Testis (tissue), 2 donors: Measurements from ENCODE around the gene ECHS1.

ENCODE experiments used
- CTCF ChIP-seq, 3 experiments: fragments of 450-650 bp in 2 of 3; fragments of 200-600 bp in 1 of 3; sonication (generic) in 1 of 3; IDR thresholded peaks; one replicate each; pipeline ENCODE4 v1.5.1; 2016 to 2019; ENCODE audit warnings: antibody characterized with exemption in 3 of 3, mild to moderate bottlenecking in 2 of 3, moderate library complexity in 1 of 3
- POLR2A ChIP-seq: fragments of 450-650 bp; IDR thresholded peaks from one replicate; pipeline ENCODE4 v1.6.1; 2017; ENCODE audit warnings: antibody characterized with exemption, mild to moderate bottlenecking, moderate library complexity

GRCh38 chr10:133353202-133353959 lies 19.8 kb downstream of the ECHS1 start:
- TF ChIP-seq CTCF (IDR thresholded peaks at IDR 0.05) (no peak), POLR2A (no peak)
